HG03565 (cell line): Measurements from ENCODE around the gene FGF14.
"Not testable (repeated sequence)": the region's sequence is repeated elsewhere in the genome, so short reads cannot be mapped to it uniquely, and the experiment has no call there.

ENCODE experiments used
- ATAC-seq: cut with Tn5 transposase; IDR thresholded peaks from one replicate; pipeline ENCODE4 v1.9.1; 2021; ENCODE audit warnings: mild to moderate bottlenecking, moderate library complexity; ENCODE audit not compliant: unreplicated experiment

The FGF14 gene

GRCh38 chr13:102068323-102068722 lies 333.5 kb downstream of the FGF14 start:
- ATAC-seq = not testable (repeated sequence)

- ATAC-seq = no peak
These were observed 346.6 kb downstream of the FGF14 start for GRCh38 chr13:102055090-102055779.

GRCh38 chr13:102049853-102050252 lies 352.0 kb downstream of the FGF14 start:
- ATAC-seq = no peak

GRCh38 chr13:102045731-102046130 lies 356.1 kb downstream of the FGF14 start:
- no peak for ATAC-seq

- no peak for ATAC-seq
These were observed 359.1 kb downstream of the FGF14 start for GRCh38 chr13:102042746-102043145.

GRCh38 chr13:102041544-102041943 lies 360.3 kb downstream of the FGF14 start:
- ATAC-seq = no peak

- no peak for ATAC-seq
These were observed 361.0 kb downstream of the FGF14 start for GRCh38 chr13:102040812-102041211.

- no peak for ATAC-seq
These were observed 362.6 kb downstream of the FGF14 start for GRCh38 chr13:102039264-102039663.

- no peak for ATAC-seq
These were observed 363.1 kb downstream of the FGF14 start for GRCh38 chr13:102038787-102039186.

GRCh38 chr13:102035969-102036368 lies 365.9 kb downstream of the FGF14 start:
- ATAC-seq = no peak

GRCh38 chr13:102033857-102034331 lies 368.0 kb downstream of the FGF14 start:
- ATAC-seq = no peak

- ATAC-seq = no peak
These were observed 368.5 kb downstream of the FGF14 start for GRCh38 chr13:102033386-102033785.

- no peak for ATAC-seq
These were observed 373.0 kb downstream of the FGF14 start for GRCh38 chr13:102028868-102029267.

- no peak for ATAC-seq
These were observed 373.6 kb downstream of the FGF14 start for GRCh38 chr13:102028206-102028605.

- ATAC-seq = no peak
These were observed 380.1 kb downstream of the FGF14 start for GRCh38 chr13:102021777-102022176.

- no peak for ATAC-seq
These were observed 381.1 kb downstream of the FGF14 start for GRCh38 chr13:102020611-102021216.

- ATAC-seq = no peak
These were observed 383.1 kb downstream of the FGF14 start for GRCh38 chr13:102018716-102019115.

GRCh38 chr13:102017248-102017647 lies 384.6 kb downstream of the FGF14 start:
- ATAC-seq = no peak

GRCh38 chr13:102012299-102013293 lies 389.3 kb downstream of the FGF14 start:
- ATAC-seq = no peak

GRCh38 chr13:102011455-102011854 lies 390.4 kb downstream of the FGF14 start:
- ATAC-seq = not testable (repeated sequence)

- ATAC-seq = no peak
These were observed 397.8 kb downstream of the FGF14 start for GRCh38 chr13:102003848-102004570.
